OCI-LY1 (cell line): ENCODE data around the gene BMX.

Source experiments
- H2AFZ ChIP-seq: fragments of 200-600 bp; sonication (generic), shearing (Covaris generic); 2 replicates; pipeline ENCODE4 v1.6.0; 2014; ENCODE audit warnings: antibody characterized with exemption, mild to moderate bottlenecking, low read length
- H3F3A ChIP-seq: fragments of 200-600 bp; sonication (generic), shearing (Covaris generic); 2 replicates; pipeline ENCODE4 v1.6.0; 2014; ENCODE audit warnings: mild to moderate bottlenecking, antibody characterized with exemption, low read length, moderate library complexity; ENCODE audit not compliant: insufficient read depth
- H3K27ac ChIP-seq: fragments of 200-600 bp; sonication (generic); 2 replicates; pipeline ENCODE4 v1.5.1; 2014; ENCODE audit warnings: low read length, mixed run types, mild to moderate bottlenecking, low read depth; ENCODE audit not compliant: poor library complexity, severe bottlenecking
- H3K27me3 ChIP-seq: fragments of 200-600 bp; sonication (generic); 2 replicates; pipeline ENCODE4 v1.6.0; 2014; ENCODE audit warnings: antibody characterized with exemption, mild to moderate bottlenecking, low read length, moderate library complexity; ENCODE audit not compliant: insufficient read depth
- H3K36me3 ChIP-seq: fragments of 200-600 bp; sonication (generic); 2 replicates; pipeline ENCODE4 v1.6.1; 2014; ENCODE audit warnings: mild to moderate bottlenecking, antibody characterized with exemption, low read length, moderate library complexity, mixed read lengths; ENCODE audit not compliant: insufficient read depth
- H3K4me1 ChIP-seq: fragments of 200-600 bp; sonication (generic); 2 replicates; pipeline ENCODE4 v1.5.1; 2014; ENCODE audit warnings: mild to moderate bottlenecking, low read length, moderate library complexity; ENCODE audit not compliant: insufficient read depth, severe bottlenecking
- H3K4me2 ChIP-seq: fragments of 200-600 bp; sonication (generic), shearing (Covaris generic); 2 replicates; pipeline ENCODE4 v1.6.1; 2014; ENCODE audit warnings: low read length
- H3K4me3 ChIP-seq: fragments of 200-600 bp; sonication (generic); 2 replicates; pipeline ENCODE4 v1.5.1; 2014; ENCODE audit warnings: low read length, low read depth, mild to moderate bottlenecking, mixed read lengths; ENCODE audit not compliant: poor library complexity, severe bottlenecking
- H3K79me2 ChIP-seq: fragments of 200-600 bp; shearing (Covaris generic); 2 replicates; pipeline ENCODE4 v1.6.1; 2016; ENCODE audit warnings: mixed run types, low read length, mixed read lengths; ENCODE audit not compliant: insufficient read depth
- H3K9ac ChIP-seq: fragments of 200-600 bp; sonication (generic), shearing (Covaris generic); 2 replicates; pipeline ENCODE4 v1.6.1; 2014; ENCODE audit warnings: mild to moderate bottlenecking, low read length, mixed read lengths
- H3K9me2 ChIP-seq: fragments of 200-600 bp; sonication (generic), shearing (Covaris generic); 2 replicates; pipeline ENCODE4 v1.6.1; 2014; ENCODE audit warnings: low read depth, mild to moderate bottlenecking, low read length, mixed read lengths
- H3K9me3 ChIP-seq: fragments of 200-600 bp; shearing (Covaris generic); 2 replicates; pipeline ENCODE4 v1.6.1; 2014; ENCODE audit warnings: low read length, mixed read lengths
- H4K20me1 ChIP-seq: fragments of 200-600 bp; sonication (generic), shearing (Covaris generic); 2 replicates; pipeline ENCODE4 v1.6.0; 2016; ENCODE audit warnings: mild to moderate bottlenecking, low read length; ENCODE audit not compliant: insufficient read depth
- EZH2 ChIP-seq: fragments of 200-600 bp; sonication (generic), shearing (Covaris generic); IDR thresholded peaks from 2 replicates; pipeline ENCODE4 v1.8.0; 2017; ENCODE audit warnings: borderline replicate concordance, mixed run types, mild to moderate bottlenecking, antibody characterized with exemption, low read length, moderate library complexity, mixed read lengths
- TF ChIP-seq, protein P1 (sequence below): fragments of 200-600 bp; sonication (generic), shearing (Covaris generic); IDR thresholded peaks from 2 replicates; pipeline ENCODE4 v1.5.1; 2017; ENCODE audit warnings: mild to moderate bottlenecking, antibody characterized with exemption, low read length, moderate library complexity, mixed read lengths

The BMX gene

DNA sequence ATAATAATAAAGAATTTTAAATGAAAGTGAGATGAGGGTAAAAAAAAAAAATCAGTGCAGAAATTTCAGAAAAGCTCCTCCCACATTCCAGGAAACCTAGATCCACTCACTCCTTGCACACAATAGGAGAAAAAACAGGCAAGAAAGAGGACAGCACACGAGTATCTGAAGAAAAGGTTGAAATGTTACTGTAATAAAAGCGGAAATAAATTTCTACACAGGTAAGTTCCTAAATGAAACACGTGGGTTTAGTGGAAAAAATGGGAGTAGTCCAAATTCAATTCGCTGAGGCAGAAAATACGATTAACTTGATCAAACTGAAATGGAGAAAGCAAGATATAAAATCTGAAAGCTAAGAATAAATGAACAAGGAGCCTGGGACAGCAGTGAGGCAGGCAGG is 102.2 kb downstream of the BMX start:
- Histone ChIP-seq H3K4me2 (no peak overlapping the region), H3K9ac (no peak overlapping the region), H3K36me3 (no peaks in the 10 kb centered on the region), H4K20me1 (no peaks in the 10 kb centered on the region), H3K27ac (no peak overlapping the region), H3K27me3 (no peaks in the 10 kb centered on the region), H2AFZ (no peak overlapping the region), H3K4me3 (no peak overlapping the region), H3K9me3 (no peaks in the 10 kb centered on the region), H3K79me2 (no peaks in the 10 kb centered on the region), H3K4me1 (no peaks in the 10 kb centered on the region), H3K9me2 (no peaks in the 10 kb centered on the region), H3F3A (no peaks in the 10 kb centered on the region)
- TF ChIP-seq, protein P1, sequence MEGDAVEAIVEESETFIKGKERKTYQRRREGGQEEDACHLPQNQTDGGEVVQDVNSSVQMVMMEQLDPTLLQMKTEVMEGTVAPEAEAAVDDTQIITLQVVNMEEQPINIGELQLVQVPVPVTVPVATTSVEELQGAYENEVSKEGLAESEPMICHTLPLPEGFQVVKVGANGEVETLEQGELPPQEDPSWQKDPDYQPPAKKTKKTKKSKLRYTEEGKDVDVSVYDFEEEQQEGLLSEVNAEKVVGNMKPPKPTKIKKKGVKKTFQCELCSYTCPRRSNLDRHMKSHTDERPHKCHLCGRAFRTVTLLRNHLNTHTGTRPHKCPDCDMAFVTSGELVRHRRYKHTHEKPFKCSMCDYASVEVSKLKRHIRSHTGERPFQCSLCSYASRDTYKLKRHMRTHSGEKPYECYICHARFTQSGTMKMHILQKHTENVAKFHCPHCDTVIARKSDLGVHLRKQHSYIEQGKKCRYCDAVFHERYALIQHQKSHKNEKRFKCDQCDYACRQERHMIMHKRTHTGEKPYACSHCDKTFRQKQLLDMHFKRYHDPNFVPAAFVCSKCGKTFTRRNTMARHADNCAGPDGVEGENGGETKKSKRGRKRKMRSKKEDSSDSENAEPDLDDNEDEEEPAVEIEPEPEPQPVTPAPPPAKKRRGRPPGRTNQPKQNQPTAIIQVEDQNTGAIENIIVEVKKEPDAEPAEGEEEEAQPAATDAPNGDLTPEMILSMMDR = no peak
- TF ChIP-seq EZH2 = no peak

DNA sequence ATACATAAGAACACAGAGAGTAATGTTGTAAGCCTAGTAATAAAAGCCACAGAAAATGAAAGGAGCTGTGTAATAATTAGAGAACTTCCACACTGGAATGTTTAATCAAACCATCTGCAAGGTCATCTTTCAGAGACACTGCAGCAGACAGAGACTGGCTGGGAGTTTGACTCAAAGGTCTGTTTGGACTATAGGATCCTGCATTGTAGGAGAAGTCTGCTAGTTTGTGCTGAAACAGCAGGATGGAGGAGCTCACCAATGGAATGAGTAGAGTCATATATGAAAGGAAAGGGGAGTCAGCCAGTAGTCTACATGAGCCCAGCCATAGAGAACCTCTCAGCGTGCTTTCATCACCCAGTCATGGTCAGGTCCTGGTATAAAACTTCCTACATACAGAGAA is 104.6 kb downstream of the BMX start:
- Histone ChIP-seq H3K4me3 (no peak overlapping the region), H3K9me2 (no peaks in the 10 kb centered on the region), H3K27ac (no peak overlapping the region), H4K20me1 (no peaks in the 10 kb centered on the region), H3K79me2 (no peaks in the 10 kb centered on the region), H3K36me3 (no peaks in the 10 kb centered on the region), H3K4me2 (no peak overlapping the region), H2AFZ (no peak overlapping the region), H3K9ac (no peak overlapping the region), H3K27me3 (no peaks in the 10 kb centered on the region), H3K4me1 (no peaks in the 10 kb centered on the region), H3F3A (no peaks in the 10 kb centered on the region), H3K9me3 (no peaks in the 10 kb centered on the region)
- TF ChIP-seq EZH2 = no peak
- TF ChIP-seq, protein P1 = no peak
